GM10847 (cell line): ENCODE data around the gene SYF2.

Source experiments
- POLR2A ChIP-seq: IDR thresholded peaks from 2 replicates; pipeline ENCODE4 v1.6.1; 2011; ENCODE audit not compliant: insufficient read length; ENCODE audit errors: extremely low read depth

Gene SYF2

GRCh38 chr1:25239681-25240541 lies 7.6 kb upstream of the SYF2 start:
- peak; percentile 60 for TF ChIP-seq POLR2A

GRCh38 chr1:25238046-25238445 lies 5.7 kb upstream of the SYF2 start:
- TF ChIP-seq POLR2A, result no peak

GRCh38 chr1:25232866-25233784 lies 823 bp upstream of the SYF2 start:
- peak; percentile 15 for TF ChIP-seq POLR2A

GRCh38 chr1:25223471-25223870 lies 8.8 kb downstream of the SYF2 start:
- no peak for TF ChIP-seq POLR2A

GRCh38 chr1:25222606-25223005 lies 9.7 kb downstream of the SYF2 start:
- no peak for TF ChIP-seq POLR2A

- no peak for TF ChIP-seq POLR2A
Observed at GRCh38 chr1:25220666-25221065, 11.6 kb downstream of the SYF2 start.

- no peak for TF ChIP-seq POLR2A
Observed at GRCh38 chr1:25219661-25220251, 12.5 kb downstream of the SYF2 start.

- no peak for TF ChIP-seq POLR2A
Observed at GRCh38 chr1:25217598-25218232, 14.6 kb downstream of the SYF2 start.

- no peak for TF ChIP-seq POLR2A
Observed at GRCh38 chr1:25217015-25217414, 15.3 kb downstream of the SYF2 start.

- no peak for TF ChIP-seq POLR2A
Observed at GRCh38 chr1:25216123-25216522, 16.2 kb downstream of the SYF2 start.

GRCh38 chr1:25212725-25213124 lies 19.6 kb downstream of the SYF2 start:
- no peak for TF ChIP-seq POLR2A

- no peak for TF ChIP-seq POLR2A
Observed at GRCh38 chr1:25210728-25211127, 21.6 kb downstream of the SYF2 start.

GRCh38 chr1:25209516-25209915 lies 22.8 kb downstream of the SYF2 start:
- TF ChIP-seq POLR2A, result no peak

GRCh38 chr1:25208561-25209222 lies 23.6 kb downstream of the SYF2 start:
- no peak for TF ChIP-seq POLR2A

GRCh38 chr1:25208092-25208491 lies 24.2 kb downstream of the SYF2 start:
- TF ChIP-seq POLR2A, result no peak
